Heart left ventricle (tissue), 13 donors: Measurements from ENCODE around the gene LHX6.

Experiments used
- CTCF ChIP-seq, 12 donors: fragments of 200-600 bp; sonication (generic) in 4 of 12; IDR thresholded peaks; one replicate each; pipeline versions ENCODE4 v1.5.0 to v1.8.0; 2018 to 2022; ENCODE audit warnings: antibody characterized with exemption in 12 of 12, mild to moderate bottlenecking in 5 of 12
- POLR2A ChIP-seq, 2 donors: fragments of 450-650 bp; IDR thresholded peaks; one replicate each; pipeline ENCODE4 v1.6.1; 2017; ENCODE audit warnings: antibody characterized with exemption in 2 of 2, mild to moderate bottlenecking in 2 of 2, moderate library complexity in 2 of 2
- donor health status: ischemic (EF 13 %, LVEDD 7.1; RV severe dilation, severe dysfunction).
- donor health status: DM: no; HTN: yes; CAD: no.
- donor health status: DM: no; HTN: no; CAD: no.
- donor health status: ischemic (EF 25% LVEDD 6.9; RV normal size, moderate dysfunction).
- donor health status: ischemic (EF 25% LVEDD 5.7; RV mildly dilated, moderate dysfunction).
- donor health status: ischemic (EF 35%, LVEDD 5.7; RV mildly dilated, moderate dysfunction).
- donor health status: nonischemic (EF 11% LVEDD 7.7; RV severe dilation, severe dysfunction).
- donor health status: DM: yes; HTN: yes; CAD: no.
- donor health status: PGD.
- donor health status: ischemic (EF 29% LVEDD 5.4; RV normal size, mild dysfunction).
- donor health status: nonischemic (EF 23%, LVEDD 6.1; RV moderate dilation, normal function).

- no peak for TF ChIP-seq CTCF (IDR thresholded peaks at IDR 0.05)
- no peak for TF ChIP-seq POLR2A (IDR thresholded peaks at IDR 0.05)
Observed at GRCh38 chr9:122202111-122202510, 26.6 kb downstream of the LHX6 start.
